Activated CD4-positive, alpha-beta T cell treated with anti-CD3 and anti-CD28 coated beads, Interleukin-2, amount 10 ng/mL, durations not matched to agents 24 days and 14 days (primary cell): ENCODE results near the gene ZPLD1. TPM values are rescaled to one million over a fixed set of nuclear protein-coding genes. Genes with fewer than 3 reads are reported as not detected.

Experiments
- DNase-seq: peaks from one replicate; pipeline ENCODE4 v3.0.0; 2022
- H3K27ac Mint-ChIP-seq: one replicate; pipeline ENCODE4 v1.8.0; 2022; ENCODE audit warnings: mild to moderate bottlenecking, mixed read lengths
- H3K27me3 Mint-ChIP-seq: one replicate; pipeline ENCODE4 v1.8.0; 2022; ENCODE audit warnings: mixed read lengths
- H3K36me3 Mint-ChIP-seq: one replicate; pipeline ENCODE4 v1.8.0; 2022; ENCODE audit warnings: low read depth, mild to moderate bottlenecking, mixed read lengths
- H3K4me1 Mint-ChIP-seq: one replicate; pipeline ENCODE4 v1.8.0; 2021; ENCODE audit warnings: mixed read lengths
- H3K4me3 Mint-ChIP-seq: one replicate; pipeline ENCODE4 v1.8.0; 2022; ENCODE audit warnings: mild to moderate bottlenecking, moderate library complexity, mixed read lengths
- H3K9me3 Mint-ChIP-seq: one replicate; pipeline ENCODE4 v1.8.0; 2021; ENCODE audit warnings: mixed read lengths
- intact Hi-C: fragments of 100-400 bp; cut with micrococcal nuclease; formaldehyde crosslinking; loops from one replicate; pipeline ENCODE4 v1.15.1; 2023
- total RNA-seq: library from RNA; stranded (reverse); gene quantifications from 2 replicates; pipeline ENCODE4 v1.2.3, GENCODE V29; 2022

ZPLD1 gene
- total RNA-seq, 1 donor from 2014 or later = not detected

GRCh38 chr3:102476198-102476597 lies 41.4 kb downstream of the ZPLD1 start:
- intact Hi-C loops = no loop called here
- Mint-ChIP-seq H3K9me3 (no peaks in the 10 kb centered on the region), H3K36me3 (no peaks in the 10 kb centered on the region), H3K4me3 (no peak overlapping the region), H3K27me3 (peaks cover 5% of the 10 kb centered on the region), H3K4me1 (no peaks in the 10 kb centered on the region), H3K27ac (no peak overlapping the region)
- DNase-seq = no peak

GRCh38 chr3:102478160-102478559 lies 43.3 kb downstream of the ZPLD1 start:
- Mint-ChIP-seq H3K9me3 (no peaks in the 10 kb centered on the region), H3K27me3 (peaks cover 5% of the 10 kb centered on the region), H3K4me1 (no peaks in the 10 kb centered on the region), H3K27ac (no peak overlapping the region), H3K4me3 (no peak overlapping the region), H3K36me3 (no peaks in the 10 kb centered on the region)
- intact Hi-C loops = no loop called here
- no peak for DNase-seq

- no peaks in the 10 kb centered on the region for H3K9me3 Mint-ChIP-seq
- H3K4me3 Mint-ChIP-seq = no peak overlapping the region
- no peaks in the 10 kb centered on the region for H3K36me3 Mint-ChIP-seq
- no peaks in the 10 kb centered on the region for H3K4me1 Mint-ChIP-seq
- peaks cover 5% of the 10 kb centered on the region for H3K27me3 Mint-ChIP-seq
- no peak overlapping the region for H3K27ac Mint-ChIP-seq
- DNase-seq = no peak
- intact Hi-C loops = no loop called here
Measured at GRCh38 chr3:102480139-102480538, 45.3 kb downstream of the ZPLD1 start.

GRCh38 chr3:102481050-102481449 lies 46.2 kb downstream of the ZPLD1 start:
- Mint-ChIP-seq H3K36me3 (no peaks in the 10 kb centered on the region), H3K27me3 (peaks cover 5% of the 10 kb centered on the region), H3K4me3 (no peak overlapping the region), H3K27ac (no peak overlapping the region), H3K4me1 (no peaks in the 10 kb centered on the region), H3K9me3 (no peaks in the 10 kb centered on the region)
- no peak for DNase-seq
- intact Hi-C loops = no loop called here

- H3K36me3 Mint-ChIP-seq = no peaks in the 10 kb centered on the region
- intact Hi-C loops = no loop called here
Measured at GRCh38 chr3:102483556-102483955, 48.7 kb downstream of the ZPLD1 start.

GRCh38 chr3:102484363-102484762 lies 49.5 kb downstream of the ZPLD1 start:
- Mint-ChIP-seq H3K36me3 (no peaks in the 10 kb centered on the region), H3K27ac (no peak overlapping the region), H3K9me3 (no peaks in the 10 kb centered on the region), H3K4me1 (no peaks in the 10 kb centered on the region), H3K4me3 (no peak overlapping the region), H3K27me3 (peaks cover 4% of the 10 kb centered on the region)
- DNase-seq = no peak
- intact Hi-C loops = no loop called here

More at GRCh38 chr3:102483556-102483955, 48.7 kb downstream of the ZPLD1 start:
- no peak for DNase-seq
- peaks cover 4% of the 10 kb centered on the region for H3K27me3 Mint-ChIP-seq
- no peaks in the 10 kb centered on the region for H3K9me3 Mint-ChIP-seq
- H3K4me1 Mint-ChIP-seq = no peaks in the 10 kb centered on the region
- H3K27ac Mint-ChIP-seq = no peak overlapping the region
- no peak overlapping the region for H3K4me3 Mint-ChIP-seq

- H3K9me3 Mint-ChIP-seq = no peaks in the 10 kb centered on the region
- H3K27ac Mint-ChIP-seq = no peak overlapping the region
- no peaks in the 10 kb centered on the region for H3K27me3 Mint-ChIP-seq
- H3K4me3 Mint-ChIP-seq = no peak overlapping the region
- intact Hi-C loops = no loop called here
- no peaks in the 10 kb centered on the region for H3K4me1 Mint-ChIP-seq
- no peak for DNase-seq
- no peaks in the 10 kb centered on the region for H3K36me3 Mint-ChIP-seq
Measured at GRCh38 chr3:102485701-102486100, 50.9 kb downstream of the ZPLD1 start.

- intact Hi-C loops = no loop called here
- no peaks in the 10 kb centered on the region for H3K36me3 Mint-ChIP-seq
Measured at GRCh38 chr3:102488331-102488730, 53.5 kb downstream of the ZPLD1 start.

GRCh38 chr3:102492300-102492699 lies 57.5 kb downstream of the ZPLD1 start:
- DNase-seq = no peak
- no peak overlapping the region for H3K27ac Mint-ChIP-seq
- no peaks in the 10 kb centered on the region for H3K36me3 Mint-ChIP-seq
- no peaks in the 10 kb centered on the region for H3K27me3 Mint-ChIP-seq
- H3K4me3 Mint-ChIP-seq = no peak overlapping the region
- intact Hi-C loops = no loop called here
- no peaks in the 10 kb centered on the region for H3K4me1 Mint-ChIP-seq
- peaks cover 3% of the 10 kb centered on the region for H3K9me3 Mint-ChIP-seq

More at GRCh38 chr3:102488331-102488730, 53.5 kb downstream of the ZPLD1 start:
- DNase-seq = no peak
- Mint-ChIP-seq H3K9me3 (peaks cover 3% of the 10 kb centered on the region), H3K4me3 (no peak overlapping the region), H3K27me3 (no peaks in the 10 kb centered on the region), H3K4me1 (no peaks in the 10 kb centered on the region), H3K27ac (no peak overlapping the region)

GRCh38 chr3:102497571-102497970 lies 62.8 kb downstream of the ZPLD1 start:
- H3K36me3 Mint-ChIP-seq = no peaks in the 10 kb centered on the region
- intact Hi-C loops = no loop called here
- H3K4me1 Mint-ChIP-seq = no peaks in the 10 kb centered on the region
- no peak overlapping the region for H3K27ac Mint-ChIP-seq
- no peak overlapping the region for H3K4me3 Mint-ChIP-seq
- no peaks in the 10 kb centered on the region for H3K27me3 Mint-ChIP-seq
- peaks cover 3% of the 10 kb centered on the region for H3K9me3 Mint-ChIP-seq
- DNase-seq = no peak

- intact Hi-C loops = no loop called here
Measured at GRCh38 chr3:102505542-102505941, 70.7 kb downstream of the ZPLD1 start.

GRCh38 chr3:102510663-102511062 lies 75.8 kb downstream of the ZPLD1 start:
- no peak for DNase-seq
- Mint-ChIP-seq H3K4me3 (no peak overlapping the region), H3K4me1 (no peaks in the 10 kb centered on the region), H3K27me3 (no peaks in the 10 kb centered on the region), H3K9me3 (no peaks in the 10 kb centered on the region), H3K36me3 (no peaks in the 10 kb centered on the region), H3K27ac (no peak overlapping the region)
- intact Hi-C loops = no loop called here

More at GRCh38 chr3:102505542-102505941, 70.7 kb downstream of the ZPLD1 start:
- Mint-ChIP-seq H3K36me3 (no peaks in the 10 kb centered on the region), H3K4me3 (no peak overlapping the region), H3K27ac (no peak overlapping the region), H3K9me3 (no peaks in the 10 kb centered on the region), H3K27me3 (no peaks in the 10 kb centered on the region), H3K4me1 (no peaks in the 10 kb centered on the region)
- no peak for DNase-seq

GRCh38 chr3:102511168-102511567 lies 76.4 kb downstream of the ZPLD1 start:
- no peaks in the 10 kb centered on the region for H3K27me3 Mint-ChIP-seq
- H3K4me1 Mint-ChIP-seq = no peaks in the 10 kb centered on the region
- H3K27ac Mint-ChIP-seq = no peak overlapping the region
- no peak overlapping the region for H3K4me3 Mint-ChIP-seq
- no peaks in the 10 kb centered on the region for H3K9me3 Mint-ChIP-seq
- no peak for DNase-seq
- intact Hi-C loops = no loop called here
- H3K36me3 Mint-ChIP-seq = no peaks in the 10 kb centered on the region

GRCh38 chr3:102511639-102512038 lies 76.8 kb downstream of the ZPLD1 start:
- H3K36me3 Mint-ChIP-seq = no peaks in the 10 kb centered on the region
- no peaks in the 10 kb centered on the region for H3K4me1 Mint-ChIP-seq
- no peak overlapping the region for H3K4me3 Mint-ChIP-seq
- no peaks in the 10 kb centered on the region for H3K9me3 Mint-ChIP-seq
- no peak overlapping the region for H3K27ac Mint-ChIP-seq
- no peak for DNase-seq
- H3K27me3 Mint-ChIP-seq = no peaks in the 10 kb centered on the region
- intact Hi-C loops = no loop called here

GRCh38 chr3:102512734-102513504 lies 78.1 kb downstream of the ZPLD1 start:
- no peaks in the 10 kb centered on the region for H3K9me3 Mint-ChIP-seq
- H3K36me3 Mint-ChIP-seq = no peaks in the 10 kb centered on the region
- no peak overlapping the region for H3K27ac Mint-ChIP-seq
- DNase-seq = no peak
- no peaks in the 10 kb centered on the region for H3K4me1 Mint-ChIP-seq
- intact Hi-C loops = no loop called here
- H3K27me3 Mint-ChIP-seq = no peaks in the 10 kb centered on the region
- H3K4me3 Mint-ChIP-seq = no peak overlapping the region
